NK-92 treated with Interleukin-12 subunit alpha and Interleukin-12 subunit beta, amount 100 ng/mL, for 24 hours (cell line): ENCODE data around the gene NWD2.
"Not testable (repeated sequence)": the region's sequence is repeated elsewhere in the genome, so short reads cannot be mapped to it uniquely, and the experiment has no call there.

Experiments used
- DNase-seq: peaks from one replicate; lab custom pipeline; 2025; lab: John Stamatoyannopoulos, UW

The NWD2 gene

GRCh38 chr4:37495353-37495752 lies 250.8 kb downstream of the NWD2 start:
- not testable (repeated sequence) for DNase-seq
